NAMALWA (cell line): ENCODE measurements around the gene HNRNPF.

ENCODE experiments used
- DNase-seq: peaks from one replicate; pipeline ENCODE4 v3.0.0-alpha.2; 2015; ENCODE audit warnings: low spot score

The HNRNPF gene

GRCh38 chr10:43376828-43377423 lies 32.1 kb downstream of the HNRNPF start:
- no peak for DNase-seq

- DNase-seq, result no peak
These were observed 32.8 kb downstream of the HNRNPF start for GRCh38 chr10:43376046-43376635.

DNA sequence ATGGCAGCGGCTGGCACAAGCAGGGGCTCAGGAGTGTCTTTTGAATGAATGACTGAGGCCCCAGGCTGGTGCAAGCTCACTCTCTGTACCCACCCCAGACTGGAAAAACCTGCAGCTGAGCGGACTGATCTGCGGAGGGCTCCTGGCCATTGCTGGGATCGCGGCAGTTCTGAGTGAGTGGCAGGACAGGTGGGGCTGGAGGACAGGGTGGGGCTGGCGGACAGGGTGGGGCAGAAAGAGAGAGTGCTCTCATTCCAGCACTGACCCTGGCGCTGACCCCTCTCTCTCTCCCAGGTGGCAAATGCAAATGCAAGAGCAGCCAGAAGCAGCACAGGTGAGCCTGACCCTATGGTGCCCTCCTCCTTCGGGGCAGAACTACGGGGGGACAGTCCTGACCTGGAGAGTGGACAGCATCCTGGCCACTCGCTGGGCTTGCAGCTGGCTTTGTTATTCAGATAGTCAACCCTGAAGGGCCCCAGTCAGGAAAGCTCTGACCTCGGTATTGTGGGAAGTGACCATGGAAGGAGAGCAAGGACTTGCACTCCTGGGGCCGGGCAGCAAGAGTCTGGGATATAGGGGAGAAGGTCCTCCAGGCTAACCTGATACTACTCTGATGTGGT lies 33.5 kb downstream of the HNRNPF start:
- no peak for DNase-seq

DNA sequence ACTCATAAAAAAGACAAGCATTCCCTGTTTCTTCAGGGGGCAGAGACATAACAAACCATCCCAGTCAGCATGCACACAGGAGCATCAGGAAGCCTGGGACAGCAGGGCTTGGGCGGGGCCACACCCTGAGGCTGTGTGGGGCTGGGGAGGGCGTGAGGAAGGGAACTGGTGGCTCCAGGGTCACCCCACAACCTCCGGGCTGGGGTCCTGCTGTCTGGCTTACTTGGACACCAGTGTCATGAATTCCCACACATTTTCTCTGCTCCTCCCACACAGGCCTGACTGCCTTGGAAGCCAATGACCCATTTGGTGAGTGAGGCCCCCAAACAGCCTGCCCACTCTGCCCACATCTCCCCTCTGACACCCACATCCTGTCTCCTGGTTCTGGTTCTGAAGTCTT lies 34.8 kb downstream of the HNRNPF start:
- no peak for DNase-seq

GRCh38 chr10:43373461-43373860 lies 35.5 kb downstream of the HNRNPF start:
- DNase-seq, result no peak

DNA sequence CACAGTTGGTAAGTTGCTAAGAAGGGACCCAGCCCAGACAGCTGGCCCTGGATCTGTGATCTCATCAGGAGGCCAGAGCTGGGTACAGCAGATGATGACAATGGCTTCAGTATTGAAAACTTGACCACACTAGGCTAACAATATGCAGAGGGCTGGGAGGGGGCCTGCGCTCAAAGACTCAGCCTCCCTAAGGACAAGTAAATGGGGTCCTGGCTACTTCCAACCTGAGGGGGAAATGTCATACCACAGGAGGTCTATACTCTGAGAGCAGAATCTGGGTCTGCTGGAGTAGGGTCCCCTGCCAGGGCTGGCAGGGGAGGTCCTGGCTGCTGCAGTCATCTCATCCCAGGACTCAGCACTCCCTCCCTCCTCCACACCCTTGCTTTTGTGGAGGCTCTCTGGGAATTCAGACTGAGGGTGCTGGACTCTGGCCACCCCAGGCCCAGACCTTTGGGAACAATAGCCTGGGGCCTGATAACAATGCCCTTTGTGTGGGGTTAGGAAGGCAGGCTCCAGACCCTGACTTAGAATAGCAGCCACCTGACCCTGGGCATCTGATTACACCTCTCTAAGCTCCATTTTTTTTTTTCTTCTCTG lies 36.1 kb downstream of the HNRNPF start:
- DNase-seq, result no peak

GRCh38 chr10:43371418-43371817 lies 37.6 kb downstream of the HNRNPF start, which contains the start of gene FXYD4:
TSS of gene FXYD4 (plus strand) at chr10:43371636. CDS start at chr10:43373747, 2,111 bp downstream.
- no peak for DNase-seq

- DNase-seq, result no peak
These were observed 38.2 kb downstream of the HNRNPF start for GRCh38 chr10:43370671-43371215.

GRCh38 chr10:43369921-43370320 lies 39.1 kb downstream of the HNRNPF start:
- no peak for DNase-seq

GRCh38 chr10:43365001-43365400 lies 44.0 kb downstream of the HNRNPF start:
- DNase-seq, result no peak

DNA sequence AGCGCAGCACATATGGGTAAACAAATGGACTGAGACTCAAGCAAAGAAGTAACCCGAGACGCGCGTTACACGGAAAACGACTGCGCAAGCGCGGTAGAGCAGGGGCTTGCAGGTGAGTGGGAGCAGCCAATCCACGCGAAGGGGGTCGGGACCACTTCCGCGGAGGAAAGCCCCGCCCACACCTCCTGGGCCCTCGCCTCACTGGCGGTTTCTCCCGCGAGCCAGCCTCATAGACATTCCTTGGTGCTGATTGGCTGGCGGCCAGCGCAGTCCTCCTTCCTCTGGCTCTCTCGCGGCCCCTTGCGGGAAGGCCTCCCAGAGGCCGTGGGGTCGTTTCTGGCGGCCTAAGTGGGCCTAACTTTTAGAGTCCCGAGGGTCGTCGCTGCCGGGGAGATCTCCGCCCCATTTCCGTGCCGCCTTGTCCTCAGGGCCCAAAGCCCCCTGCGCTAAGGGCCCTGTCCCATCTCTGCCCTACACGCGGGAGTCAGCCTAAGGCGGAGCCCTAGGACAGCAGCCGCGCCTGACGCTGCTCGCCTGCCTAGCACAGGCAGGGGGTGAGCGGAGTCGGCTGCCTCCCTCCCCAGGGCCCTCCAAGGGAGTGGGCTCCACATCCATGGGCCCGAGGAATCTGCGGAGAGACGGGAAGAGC lies 46.7 kb downstream of the HNRNPF start:
- peak; percentile 85 for DNase-seq

GRCh38 chr10:43361547-43362190 lies 47.3 kb downstream of the HNRNPF start:
- DNase-seq, result no peak

DNA sequence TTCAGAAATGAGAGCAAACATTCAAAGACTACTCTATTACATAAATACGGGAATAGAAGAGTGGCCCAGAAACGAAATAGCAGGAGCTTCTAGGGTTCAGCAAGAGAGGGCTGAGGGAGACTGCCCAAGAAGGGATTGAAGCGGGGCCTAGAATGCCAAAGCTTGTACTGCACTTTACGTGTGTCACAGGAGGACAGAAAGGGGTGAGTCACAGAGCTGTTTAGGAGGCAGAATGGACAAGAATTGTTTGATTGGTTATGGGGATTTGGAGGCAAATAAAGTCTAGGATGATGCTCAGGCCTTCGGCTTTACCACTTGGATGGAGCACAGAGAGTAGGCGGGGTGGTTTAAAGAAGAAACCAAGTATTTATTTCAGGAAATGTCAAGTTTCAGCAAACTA lies 48.9 kb downstream of the HNRNPF start:
- DNase-seq, result no peak

GRCh38 chr10:43355749-43356371 lies 53.1 kb downstream of the HNRNPF start:
- no peak for DNase-seq

- DNase-seq, result no peak
These were observed 54.1 kb downstream of the HNRNPF start for GRCh38 chr10:43354879-43355380.

GRCh38 chr10:43354330-43354635 lies 54.7 kb downstream of the HNRNPF start:
- DNase-seq, result no peak

- DNase-seq, result no peak
These were observed 55.3 kb downstream of the HNRNPF start for GRCh38 chr10:43353495-43354329.

DNA sequence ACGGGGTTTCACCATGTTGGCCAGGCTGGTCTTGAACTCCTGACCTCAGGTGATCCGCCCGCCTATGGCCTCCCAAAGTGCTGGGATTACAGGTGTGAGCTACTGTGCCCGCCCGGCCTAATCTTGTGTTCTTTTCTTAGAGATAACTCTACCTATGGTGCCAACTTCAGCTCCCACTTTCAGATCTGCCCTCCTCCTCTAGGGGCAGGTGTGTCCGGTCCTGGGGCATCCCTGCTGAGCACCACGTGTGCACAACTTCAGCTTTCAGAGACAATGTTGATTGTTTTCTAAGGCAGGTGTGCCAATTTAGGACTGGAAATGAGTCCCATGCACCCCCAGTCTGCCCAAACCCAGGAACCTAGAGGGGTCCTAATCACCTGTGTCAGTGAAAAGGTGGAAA lies 56.0 kb downstream of the HNRNPF start:
- no peak for DNase-seq

DNA sequence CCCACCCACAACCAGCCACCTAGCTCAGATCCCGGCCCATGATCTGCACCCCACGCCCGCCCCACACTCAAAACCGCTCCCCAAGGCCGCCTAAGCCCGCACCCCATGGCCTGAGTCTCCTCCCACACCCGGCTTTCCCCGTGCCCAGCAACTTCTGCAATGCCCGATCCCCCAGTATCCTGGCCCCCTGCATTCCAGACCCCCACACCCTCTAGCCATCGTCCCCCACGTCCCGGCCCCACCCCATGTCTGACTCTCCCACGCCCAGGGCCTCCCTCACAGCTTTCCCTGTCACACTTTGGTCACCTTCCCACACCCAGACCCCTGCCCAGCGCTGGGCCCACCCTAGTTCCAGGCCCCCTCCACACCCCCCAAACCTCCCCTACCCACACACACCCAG lies 57.7 kb downstream of the HNRNPF start:
- no peak for DNase-seq

GRCh38 chr10:43350686-43351085 lies 58.3 kb downstream of the HNRNPF start:
- DNase-seq, result no peak

DNA sequence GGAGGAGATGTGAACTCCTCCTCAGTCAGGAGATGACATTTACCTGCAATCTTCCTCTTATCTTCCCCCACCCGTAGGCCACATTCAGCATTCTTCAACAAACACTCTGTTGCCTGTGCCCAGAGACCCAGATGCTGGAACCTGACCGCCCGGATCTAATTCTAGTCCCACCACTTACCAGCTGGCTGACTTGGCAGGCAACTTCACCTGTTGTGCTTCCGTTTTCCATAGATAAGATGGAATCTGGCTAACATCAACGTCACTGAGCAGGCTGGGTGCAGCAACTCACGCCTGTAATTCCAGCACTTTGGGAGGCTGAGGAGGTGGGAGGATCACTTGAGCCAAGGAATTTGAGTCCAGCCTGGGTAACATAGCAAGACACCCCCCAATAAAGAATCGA lies 58.8 kb downstream of the HNRNPF start:
- no peak for DNase-seq
